HTR-8/SVneo (cell line): ENCODE data around the gene FASTK.
A peak's percentile ranks its signal among the peaks of the same experiment; 100 is the strongest.
"Not testable (repeated sequence)": the region's sequence is repeated elsewhere in the genome, so short reads cannot be mapped to it uniquely, and the experiment has no call there.

Source experiments
- DNase-seq: peaks from one replicate; pipeline ENCODE4 v3.0.0; 2011; ENCODE audit warnings: low spot score, mixed read lengths; ENCODE audit not compliant: insufficient read length
- FAIRE-seq: peaks from 2 replicates; lab custom pipeline; 2011; peaks lifted over from hg19 to GRCh38; lab: Jason Lieb, UNC

FASTK gene

GRCh38 chr7:151056666-151057505 lies 23.7 kb downstream of the FASTK start:
- no peak for DNase-seq
- FAIRE-seq, result no peak

- DNase-seq, result no peak
- FAIRE-seq, result no peak
These were observed 24.3 kb downstream of the FASTK start for GRCh38 chr7:151056283-151056665.

GRCh38 chr7:151053751-151054150 lies 26.9 kb downstream of the FASTK start:
- DNase-seq (no peak), FAIRE-seq (no peak)

- FAIRE-seq (no peak), DNase-seq (no peak)
These were observed 27.5 kb downstream of the FASTK start for GRCh38 chr7:151053096-151053495.

GRCh38 chr7:151051108-151051507 lies 29.5 kb downstream of the FASTK start:
- FAIRE-seq (no peak), DNase-seq (no peak)

GRCh38 chr7:151048911-151049463 lies 31.6 kb downstream of the FASTK start:
- no peak for FAIRE-seq
- no peak for DNase-seq

GRCh38 chr7:151047976-151048815 lies 32.4 kb downstream of the FASTK start, which contains the start of gene ASIC3:
TSS of gene ASIC3 (plus strand) at chr7:151048531. CDS start at chr7:151048886, 355 bp downstream.
- FAIRE-seq (no peak), DNase-seq (no peak)

GRCh38 chr7:151046603-151047573 lies 33.7 kb downstream of the FASTK start:
- peak; percentile 58 for DNase-seq
- FAIRE-seq, result no peak

- FAIRE-seq (no peak), DNase-seq (no peak)
These were observed 34.6 kb downstream of the FASTK start for GRCh38 chr7:151045967-151046366.

- no peak for FAIRE-seq
These were observed 35.3 kb downstream of the FASTK start for GRCh38 chr7:151045262-151045661.

GRCh38 chr7:151043959-151044358 lies 36.6 kb downstream of the FASTK start:
- DNase-seq (no peak), FAIRE-seq (no peak)

More at GRCh38 chr7:151045262-151045661, 35.3 kb downstream of the FASTK start:
- DNase-seq, result no peak

- DNase-seq, FAIRE-seq: not testable (repeated sequence)
These were observed 37.2 kb downstream of the FASTK start for GRCh38 chr7:151043449-151043848.

- DNase-seq (no peak), FAIRE-seq (no peak)
These were observed 39.8 kb downstream of the FASTK start for GRCh38 chr7:151040616-151041375.

- FAIRE-seq (no peak), DNase-seq (no peak)
These were observed 40.6 kb downstream of the FASTK start for GRCh38 chr7:151039850-151040548.

GRCh38 chr7:151038951-151039849 lies 41.4 kb downstream of the FASTK start:
- FAIRE-seq (peak; percentile 95), DNase-seq (peak; percentile 81)

GRCh38 chr7:151035902-151036301 lies 44.7 kb downstream of the FASTK start:
- DNase-seq (no peak), FAIRE-seq (no peak)

GRCh38 chr7:151035026-151035717 lies 45.4 kb downstream of the FASTK start:
- FAIRE-seq (no peak), DNase-seq (no peak)
